Neuron (in vitro differentiated cells): Measurements from ENCODE around the gene PKNOX2.

ENCODE experiments used
- H2AFZ ChIP-seq: one replicate; pipeline ENCODE4 v1.6.1; 2013; ENCODE audit warnings: low read depth, mild to moderate bottlenecking, inconsistent platforms, low read length, moderate library complexity
- H3K27me3 ChIP-seq: one replicate; pipeline ENCODE4 v1.6.1; 2013; ENCODE audit warnings: low read length; ENCODE audit not compliant: insufficient read depth
- H3K36me3 ChIP-seq: one replicate; pipeline ENCODE4 v1.6.1; 2013; ENCODE audit warnings: low read length; ENCODE audit not compliant: insufficient read depth
- H3K4me1 ChIP-seq: one replicate; pipeline ENCODE4 v1.6.1; 2013; ENCODE audit warnings: low read length; ENCODE audit not compliant: insufficient read depth
- H3K4me3 ChIP-seq: 2 replicates; pipeline ENCODE4 v1.5.1; 2013; ENCODE audit warnings: mild to moderate bottlenecking, low read length, moderate library complexity
- H3K9me3 ChIP-seq: one replicate; pipeline ENCODE4 v1.6.1; 2013; ENCODE audit warnings: low read length

The PKNOX2 gene

GRCh38 chr11:125140233-125140632 is 24.3 kb upstream of the PKNOX2 start:
- H3K36me3 ChIP-seq: no peaks in the 10 kb centered on the region

GRCh38 chr11:125141178-125141577 is 23.4 kb upstream of the PKNOX2 start:
- Histone ChIP-seq H2AFZ (peak overlapping the region; percentile 68), H3K4me3 (no peak overlapping the region), H3K36me3 (no peaks in the 10 kb centered on the region), H3K27me3 (no peaks in the 10 kb centered on the region), H3K9me3 (no peaks in the 10 kb centered on the region), H3K4me1 (peaks cover 42% of the 10 kb centered on the region)

More at GRCh38 chr11:125140233-125140632, 24.3 kb upstream of the PKNOX2 start:
- peaks cover 44% of the 10 kb centered on the region for H3K4me1 ChIP-seq
- no peaks in the 10 kb centered on the region for H3K27me3 ChIP-seq
- H3K9me3 ChIP-seq: no peaks in the 10 kb centered on the region
- no peak overlapping the region for H2AFZ ChIP-seq
- no peak overlapping the region for H3K4me3 ChIP-seq

- H3K4me3 ChIP-seq: no peak overlapping the region
- no peaks in the 10 kb centered on the region for H3K36me3 ChIP-seq
- H2AFZ ChIP-seq: peak overlapping the region; percentile 68
- H3K4me1 ChIP-seq: peaks cover 41% of the 10 kb centered on the region
- H3K9me3 ChIP-seq: no peaks in the 10 kb centered on the region
- no peaks in the 10 kb centered on the region for H3K27me3 ChIP-seq
These were observed 22.6 kb upstream of the PKNOX2 start for GRCh38 chr11:125141686-125142535.

GRCh38 chr11:125146232-125146631 is 18.3 kb upstream of the PKNOX2 start:
- Histone ChIP-seq H3K36me3 (no peaks in the 10 kb centered on the region), H3K4me1 (peaks cover 4% of the 10 kb centered on the region), H2AFZ (no peak overlapping the region), H3K27me3 (no peaks in the 10 kb centered on the region), H3K9me3 (no peaks in the 10 kb centered on the region), H3K4me3 (no peak overlapping the region)

- Histone ChIP-seq H3K9me3 (no peaks in the 10 kb centered on the region), H2AFZ (no peak overlapping the region), H3K27me3 (no peaks in the 10 kb centered on the region), H3K4me3 (no peak overlapping the region), H3K36me3 (no peaks in the 10 kb centered on the region), H3K4me1 (no peaks in the 10 kb centered on the region)
These were observed 17.3 kb upstream of the PKNOX2 start for GRCh38 chr11:125147280-125147679.

- no peaks in the 10 kb centered on the region for H3K9me3 ChIP-seq
- no peaks in the 10 kb centered on the region for H3K4me1 ChIP-seq
- no peak overlapping the region for H3K4me3 ChIP-seq
- H3K27me3 ChIP-seq: no peaks in the 10 kb centered on the region
- no peaks in the 10 kb centered on the region for H3K36me3 ChIP-seq
- H2AFZ ChIP-seq: no peak overlapping the region
These were observed 16.5 kb upstream of the PKNOX2 start for GRCh38 chr11:125148011-125148410.

GRCh38 chr11:125148743-125149142 is 15.8 kb upstream of the PKNOX2 start:
- Histone ChIP-seq H3K36me3 (no peaks in the 10 kb centered on the region), H3K27me3 (no peaks in the 10 kb centered on the region), H3K9me3 (no peaks in the 10 kb centered on the region)

GRCh38 chr11:125153837-125154236 is 10.7 kb upstream of the PKNOX2 start:
- Histone ChIP-seq H3K4me3 (no peak overlapping the region), H3K9me3 (no peaks in the 10 kb centered on the region), H2AFZ (no peak overlapping the region), H3K36me3 (no peaks in the 10 kb centered on the region), H3K27me3 (no peaks in the 10 kb centered on the region), H3K4me1 (peaks cover 8% of the 10 kb centered on the region)

More at GRCh38 chr11:125148743-125149142, 15.8 kb upstream of the PKNOX2 start:
- H3K4me1 ChIP-seq: no peaks in the 10 kb centered on the region
- no peak overlapping the region for H2AFZ ChIP-seq
- no peak overlapping the region for H3K4me3 ChIP-seq

- Histone ChIP-seq H3K9me3 (no peaks in the 10 kb centered on the region), H3K36me3 (no peaks in the 10 kb centered on the region), H2AFZ (no peak overlapping the region), H3K4me1 (peaks cover 8% of the 10 kb centered on the region), H3K27me3 (no peaks in the 10 kb centered on the region), H3K4me3 (no peak overlapping the region)
These were observed 10.0 kb upstream of the PKNOX2 start for GRCh38 chr11:125154378-125155099.

- H3K27me3 ChIP-seq: no peaks in the 10 kb centered on the region
- H3K4me1 ChIP-seq: peaks cover 8% of the 10 kb centered on the region
- H3K9me3 ChIP-seq: no peaks in the 10 kb centered on the region
These were observed 9.5 kb upstream of the PKNOX2 start for GRCh38 chr11:125155100-125155444.

GRCh38 chr11:125155767-125156166 is 8.8 kb upstream of the PKNOX2 start:
- H3K27me3 ChIP-seq: no peaks in the 10 kb centered on the region
- no peaks in the 10 kb centered on the region for H3K36me3 ChIP-seq
- H3K9me3 ChIP-seq: no peaks in the 10 kb centered on the region
- H3K4me1 ChIP-seq: peaks cover 8% of the 10 kb centered on the region
- H3K4me3 ChIP-seq: no peak overlapping the region
- H2AFZ ChIP-seq: no peak overlapping the region

More at GRCh38 chr11:125155100-125155444, 9.5 kb upstream of the PKNOX2 start:
- no peak overlapping the region for H2AFZ ChIP-seq
- no peak overlapping the region for H3K4me3 ChIP-seq
- H3K36me3 ChIP-seq: no peaks in the 10 kb centered on the region

- Histone ChIP-seq H3K36me3 (no peaks in the 10 kb centered on the region), H3K9me3 (no peaks in the 10 kb centered on the region)
These were observed 8.0 kb upstream of the PKNOX2 start for GRCh38 chr11:125156346-125157117.

More at GRCh38 chr11:125156346-125157117, 8.0 kb upstream of the PKNOX2 start:
- Histone ChIP-seq H3K4me1 (peaks cover 8% of the 10 kb centered on the region), H3K4me3 (no peak overlapping the region), H3K27me3 (no peaks in the 10 kb centered on the region), H2AFZ (no peak overlapping the region)
